Right ventricle myocardium inferior (tissue), 1 donor: ENCODE data around the gene KAT2A. TPM values are rescaled to one million over a fixed set of nuclear protein-coding genes. Genes with fewer than 3 reads are reported as not detected.
A peak's percentile ranks its signal among the peaks of the same experiment; 100 is the strongest.

Source experiments
- ATAC-seq: fragments of 200-7000 bp; cut with Tn5 transposase; one replicate; pipeline ENCODE4 v1.9.1; 2020; ENCODE audit warnings: mild to moderate bottlenecking, moderate library complexity
- DNase-seq: peaks from one replicate; pipeline ENCODE4 v3.0.0; 2021; ENCODE audit errors: missing footprints
- intact Hi-C: fragments of 100-400 bp; cut with DNase I; formaldehyde crosslinking; loops from one replicate; pipeline ENCODE4 v1.11.0; 2022
- total RNA-seq: library from RNA; stranded (reverse); fragmentation: NEBNext Ultra II Directional; extraction: Animal tissue kit (Norgen Biotek cat#: 25700); gene quantifications from one replicate; pipeline ENCODE4 v1.2.1, GENCODE V29; 2021
- donor health status: DM: no; HTN: yes; CAD: no; lungs with severe emphysema.

The KAT2A gene
- total RNA-seq, 1 donor from 2014 or later: 22.0 TPM

GRCh38 chr17:42118545-42118944 lies 2.6 kb downstream of the KAT2A start:
- intact Hi-C loops: loop anchor here (2.0 kb wide), 1 partner anchor 62 kb away; the partner anchor contains the start of gene KCNH4
- ATAC-seq (no peak), DNase-seq (no peak)

GRCh38 chr17:42118126-42118510 lies 3.0 kb downstream of the KAT2A start:
- no peak for DNase-seq
- no peak for ATAC-seq
- intact Hi-C loops: loop anchor here (2.0 kb wide), 1 partner anchor 63 kb away; the partner anchor contains the start of gene KCNH4

DNA sequence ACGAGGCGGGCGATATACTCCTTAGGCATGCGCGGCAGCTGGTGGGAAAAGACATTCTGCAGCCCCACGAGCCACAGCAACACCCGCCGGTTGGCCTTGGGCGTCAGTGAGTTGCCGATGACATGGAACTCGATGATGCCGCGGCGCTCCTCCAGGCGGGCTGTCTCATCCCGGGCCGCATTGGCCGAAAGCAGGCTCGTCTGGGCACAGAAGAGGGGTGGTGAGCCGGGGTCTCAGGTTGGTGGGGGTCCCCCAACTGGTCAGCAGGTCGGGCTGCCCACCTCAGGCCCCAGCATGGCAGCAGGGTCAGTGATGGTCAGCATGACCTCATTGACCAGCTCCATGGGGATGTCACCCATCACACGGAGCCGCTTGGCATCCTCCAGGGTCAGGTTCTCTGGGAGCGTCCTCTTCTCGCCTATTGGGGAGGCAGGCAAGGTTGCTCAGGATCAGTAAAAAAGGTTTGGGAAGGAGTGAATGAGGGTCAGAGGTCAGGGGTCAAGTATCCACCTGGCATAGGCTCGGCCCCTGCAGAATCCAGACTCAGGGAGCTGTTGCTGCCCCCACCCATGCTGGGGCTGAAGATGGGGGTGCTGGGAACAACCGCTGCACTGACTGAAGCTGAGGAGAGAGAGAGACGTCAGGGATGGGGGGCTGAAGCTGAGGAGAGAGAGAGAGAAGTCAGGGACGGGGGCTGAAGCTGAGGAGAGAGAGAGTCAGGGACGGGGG lies 3.6 kb downstream of the KAT2A start:
- no peak for DNase-seq
- intact Hi-C loops: loop anchor here (2.0 kb wide), 2 partner anchors 63 to 155 kb away; partner anchors contain the start of gene KCNH4
- ATAC-seq: no peak

DNA sequence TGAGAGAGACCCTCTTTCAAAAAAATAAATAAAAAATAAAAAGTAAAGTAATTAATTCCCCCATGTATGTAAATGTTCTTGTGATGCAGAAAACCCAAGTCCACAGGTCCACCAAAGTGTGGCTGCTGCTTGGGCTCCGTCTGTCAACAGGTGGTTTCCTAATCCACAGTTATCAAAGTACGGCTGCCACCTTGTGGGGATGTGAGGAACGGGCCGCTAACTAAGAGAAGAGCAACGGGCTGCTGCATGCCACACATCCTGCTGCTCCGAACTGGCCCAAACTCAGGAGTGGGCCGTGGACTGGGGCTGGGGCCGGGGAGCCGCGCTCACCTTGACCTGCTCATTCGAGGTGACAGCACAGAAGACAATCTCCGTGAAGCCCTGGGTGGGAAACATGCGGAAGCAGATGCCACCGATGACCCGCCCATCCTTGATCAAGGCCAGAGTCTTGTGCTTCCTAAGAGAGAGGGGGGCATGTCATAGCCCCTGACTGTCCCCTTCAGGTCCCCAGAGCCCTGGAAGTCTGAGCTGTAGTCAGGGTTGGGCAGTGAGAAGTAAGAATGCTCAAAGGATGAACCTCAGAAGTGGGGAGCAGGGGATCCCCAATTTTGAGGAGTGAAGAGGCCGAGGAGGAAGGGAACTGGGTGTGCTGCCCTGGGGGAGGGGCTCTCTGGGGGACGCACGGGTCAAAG lies 4.3 kb downstream of the KAT2A start:
- intact Hi-C loops: loop anchor here (1.0 to 2.0 kb wide), 2 partner anchors 92 to 154 kb away; no protein-coding TSS in a partner anchor
- ATAC-seq: peak; percentile 11
- DNase-seq: peak; percentile 87

- DNase-seq (no peak), ATAC-seq (no peak)
- intact Hi-C loops: no loop called here
These were observed 7.0 kb downstream of the KAT2A start for GRCh38 chr17:42114118-42114517.

GRCh38 chr17:42113293-42114069 lies 7.7 kb downstream of the KAT2A start:
- DNase-seq: no peak
- no peak for ATAC-seq
- intact Hi-C loops: no loop called here

GRCh38 chr17:42112552-42113176 lies 8.5 kb downstream of the KAT2A start, which contains the start of gene DHX58:
TSS of gene DHX58 (minus strand) at chr17:42112714. CDS start at chr17:42111892, 822 bp downstream.
- intact Hi-C loops: no loop called here
- DNase-seq (peak; percentile 83), ATAC-seq (peak; percentile 86)

DNA sequence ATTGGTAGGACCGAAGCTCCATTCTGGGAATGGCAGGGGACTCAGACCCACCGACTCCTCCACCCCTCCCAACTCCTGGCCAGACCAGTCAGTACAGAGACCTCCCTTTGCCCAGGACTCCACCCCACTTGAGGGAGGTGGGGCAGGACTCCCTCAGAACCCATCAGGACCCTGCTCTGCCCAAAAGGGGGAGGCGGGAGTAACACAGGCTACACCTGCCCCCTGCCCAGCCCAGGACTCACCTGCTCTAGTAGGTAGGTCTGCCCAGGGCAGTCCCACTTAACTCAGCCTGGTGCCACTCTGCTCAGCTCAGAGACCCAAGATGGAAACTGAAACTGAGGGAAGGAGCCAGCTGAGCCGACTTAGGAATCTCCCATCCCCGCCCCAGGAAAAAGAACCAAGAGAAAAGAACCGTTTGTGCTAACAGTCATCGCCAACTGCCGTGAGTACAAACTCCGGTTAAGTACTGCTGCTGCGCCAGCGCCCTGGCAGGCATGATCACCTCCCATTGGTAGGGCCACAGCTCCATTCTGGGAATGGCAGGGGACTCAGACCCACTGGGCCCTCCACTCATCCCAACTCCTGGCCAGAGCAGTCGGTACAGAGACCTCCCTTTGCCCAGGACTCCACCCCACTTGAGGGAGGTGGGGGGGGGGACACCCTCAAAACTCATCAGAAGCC lies 9.2 kb downstream of the KAT2A start:
- intact Hi-C loops: no loop called here
- no peak for DNase-seq

DNA sequence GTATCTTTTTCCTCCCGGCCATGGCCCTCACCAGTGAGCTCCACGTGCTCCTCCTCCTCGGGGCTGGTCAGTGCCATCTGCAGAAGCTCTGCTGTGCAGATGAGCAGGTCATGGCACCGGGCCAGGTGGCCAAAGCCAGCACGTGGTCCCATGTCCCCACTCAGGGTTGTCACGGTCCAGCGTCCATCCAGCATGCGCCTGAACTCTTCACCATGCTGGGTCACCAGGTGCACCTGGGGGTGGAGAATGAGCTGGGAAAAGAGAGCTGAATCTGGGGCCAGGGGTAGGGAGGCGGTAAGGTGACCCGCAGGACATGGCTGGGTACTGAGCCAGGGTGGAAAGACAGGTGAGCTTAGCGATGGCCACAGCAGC lies 9.9 kb downstream of the KAT2A start:
- intact Hi-C loops: no loop called here
- no peak for DNase-seq
- no peak for ATAC-seq

More for the DNA sequence above, 9.2 kb downstream of the KAT2A start:
- ATAC-seq: peak; percentile 51

GRCh38 chr17:42110301-42111264 lies 10.6 kb downstream of the KAT2A start:
- DNase-seq: no peak
- intact Hi-C loops: no loop called here
- no peak for ATAC-seq

DNA sequence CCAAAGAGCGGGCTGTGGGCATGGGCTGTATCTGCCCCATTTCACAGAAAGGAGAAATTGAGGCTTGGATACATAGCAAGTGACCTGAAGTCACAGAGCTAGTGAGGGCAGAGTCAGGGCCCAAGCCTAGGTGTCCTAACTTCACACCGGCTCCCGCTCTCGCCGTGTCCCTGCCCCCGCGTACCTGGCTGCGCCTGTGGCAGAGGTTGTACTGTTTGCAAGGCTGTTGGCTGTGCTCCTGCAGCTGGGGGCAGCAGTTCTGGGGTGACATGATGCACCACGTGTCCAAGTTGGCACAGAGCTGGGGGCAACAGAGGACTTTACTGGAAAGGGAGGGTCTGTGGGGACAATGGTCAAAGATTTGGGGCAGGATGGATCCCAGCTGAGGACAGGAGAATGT lies 12.1 kb downstream of the KAT2A start:
- intact Hi-C loops: no loop called here
- no peak for ATAC-seq
- no peak for DNase-seq

GRCh38 chr17:42107597-42108576 lies 13.3 kb downstream of the KAT2A start:
- intact Hi-C loops: no loop called here
- ATAC-seq (peak; percentile 71), DNase-seq (peak; percentile 88)

DNA sequence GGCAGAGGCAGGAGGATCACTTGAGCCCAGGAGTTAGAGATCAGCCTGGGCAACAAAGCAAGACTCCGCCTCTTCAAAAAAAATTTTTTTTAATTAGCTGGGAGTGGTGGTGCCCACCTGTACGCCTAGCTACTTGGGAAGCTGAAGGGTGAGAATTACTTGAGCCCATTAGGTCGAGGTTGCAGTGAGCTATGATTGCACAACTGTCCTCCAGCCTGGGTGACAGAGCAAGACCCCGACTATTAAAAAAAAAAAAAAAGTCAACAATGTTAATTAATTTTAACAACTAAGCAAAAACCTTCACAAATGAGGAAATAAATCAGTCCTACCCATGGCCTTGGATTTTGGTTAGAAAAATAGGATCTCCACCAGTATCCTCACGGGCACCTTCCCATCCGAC lies 14.0 kb downstream of the KAT2A start:
- no peak for ATAC-seq
- no peak for DNase-seq
- intact Hi-C loops: no loop called here

- DNase-seq: no peak
- intact Hi-C loops: no loop called here
- no peak for ATAC-seq
These were observed 15.2 kb downstream of the KAT2A start for GRCh38 chr17:42106009-42106408.

GRCh38 chr17:42104264-42104663 lies 16.9 kb downstream of the KAT2A start:
- DNase-seq: no peak
- intact Hi-C loops: loop anchor here (5.0 kb wide), 1 partner anchor 142 kb away; no protein-coding TSS in a partner anchor
- no peak for ATAC-seq
